Suppressor macrophage (primary cell): ENCODE results near the gene GABBR1.

ENCODE experiments used
- DNase-seq, 4 experiments: peaks; one replicate each; pipeline ENCODE4 v3.0.0-alpha.2; 2020 to 2022

The GABBR1 gene

DNA sequence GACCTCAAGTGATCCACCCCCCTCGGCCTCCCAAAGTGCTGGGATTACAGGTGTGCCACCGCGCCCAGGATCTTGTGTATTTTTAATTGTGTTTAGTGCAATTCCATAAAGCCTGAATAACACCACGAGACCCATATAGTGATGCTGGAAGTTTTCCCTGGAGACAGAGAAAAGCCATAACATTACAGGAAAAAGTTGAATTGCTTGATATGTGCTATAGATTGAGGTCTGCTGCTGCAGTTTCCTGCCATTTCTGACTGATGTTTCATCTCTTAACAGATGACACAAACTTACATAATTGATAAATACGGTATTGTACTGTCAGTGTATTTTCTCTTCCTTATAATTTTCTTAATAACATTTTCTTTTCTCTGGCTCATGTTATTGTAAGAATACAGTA lies 66.1 kb downstream of the GABBR1 start:
- no peak for DNase-seq

DNA sequence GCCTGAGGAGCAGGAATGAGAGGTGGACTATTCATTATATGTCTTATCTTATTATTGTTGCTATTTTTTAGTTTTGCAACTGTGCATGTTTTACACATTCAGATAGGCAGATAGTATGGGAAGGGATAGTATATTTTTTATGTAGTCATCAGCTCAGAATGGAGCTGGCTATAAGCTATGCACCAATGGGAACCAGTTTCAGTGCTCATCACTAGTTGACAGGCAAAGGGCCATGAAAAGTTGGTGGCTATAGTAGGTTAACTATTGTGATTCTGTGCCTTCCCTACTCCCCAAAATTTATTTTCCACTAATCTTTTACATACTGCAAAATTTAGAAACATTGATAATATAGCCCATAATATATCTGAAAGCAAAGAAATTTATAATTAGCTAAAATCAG lies 68.1 kb downstream of the GABBR1 start:
- no peak for DNase-seq

DNA sequence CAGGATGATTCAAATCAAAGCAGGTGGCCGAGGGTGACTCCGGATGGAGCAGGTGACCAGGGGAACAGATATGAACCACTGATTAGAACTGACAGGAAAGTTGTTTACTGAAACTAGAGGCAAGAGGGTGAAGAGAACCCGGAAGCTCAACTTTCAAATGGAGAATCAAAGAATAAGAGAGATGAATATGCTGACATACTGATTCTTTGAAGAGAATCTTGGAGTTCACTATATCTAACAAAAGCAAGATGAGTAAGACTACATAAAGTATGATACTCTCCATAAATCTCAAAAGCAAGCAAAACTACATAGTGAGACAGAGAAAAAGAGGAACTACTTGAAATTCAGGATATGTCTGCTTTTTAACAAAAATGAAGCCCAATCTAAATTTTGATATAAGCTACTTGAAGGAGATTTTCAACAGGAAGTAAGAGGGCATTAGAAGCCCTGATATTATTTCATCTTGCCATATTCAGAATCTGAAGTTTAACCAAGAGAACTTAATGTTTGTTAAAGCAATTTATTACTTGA lies 69.5 kb downstream of the GABBR1 start:
- peak in 2 of 4 experiments; percentile 17 to 22 for DNase-seq

GRCh38 chr6:29561606-29562181 lies 71.3 kb downstream of the GABBR1 start:
- DNase-seq: no peak

GRCh38 chr6:29561091-29561490 lies 71.9 kb downstream of the GABBR1 start:
- no peak for DNase-seq

DNA sequence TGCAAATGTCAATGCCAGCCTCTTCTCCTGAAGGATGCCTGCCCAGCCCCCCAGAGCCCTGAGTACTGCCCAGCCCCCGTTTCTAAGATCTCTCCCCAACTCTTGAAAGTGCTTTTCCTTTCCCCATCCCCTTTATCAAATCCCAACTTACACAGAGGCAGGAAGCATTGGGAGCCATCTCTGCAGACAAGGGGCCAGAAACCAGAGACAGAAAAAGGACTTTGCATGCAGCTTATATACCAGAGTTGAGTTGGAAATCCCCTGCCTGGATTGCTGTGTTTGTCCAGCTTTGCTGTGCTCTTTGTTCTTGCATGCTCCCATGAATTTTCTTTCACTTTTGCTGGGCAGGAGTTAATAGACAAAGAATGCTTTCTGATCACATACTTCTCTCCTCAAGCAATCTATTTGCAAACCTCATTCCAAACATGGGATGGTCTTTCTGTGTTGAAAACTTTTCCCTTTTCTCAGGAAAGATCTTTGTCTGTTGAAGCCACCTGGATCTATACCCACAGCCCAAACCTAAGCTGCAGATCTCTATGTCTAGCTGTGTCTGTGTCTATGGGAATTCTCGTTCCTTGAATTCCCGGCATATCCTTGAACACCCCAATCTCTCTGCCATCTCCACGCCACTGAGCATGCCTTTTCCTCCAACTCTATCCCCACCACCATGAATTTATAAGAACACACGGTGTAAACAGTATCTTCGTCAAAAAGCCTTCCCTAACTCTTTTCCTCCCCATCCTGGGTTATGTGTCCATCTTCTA lies 73.3 kb downstream of the GABBR1 start, which contains the start of gene UBD:
UBD (minus strand) TSS at position 209 of the 764 bp plus-strand sequence; CDS start at position 178, 31 bp downstream.
- no peak for DNase-seq

DNA sequence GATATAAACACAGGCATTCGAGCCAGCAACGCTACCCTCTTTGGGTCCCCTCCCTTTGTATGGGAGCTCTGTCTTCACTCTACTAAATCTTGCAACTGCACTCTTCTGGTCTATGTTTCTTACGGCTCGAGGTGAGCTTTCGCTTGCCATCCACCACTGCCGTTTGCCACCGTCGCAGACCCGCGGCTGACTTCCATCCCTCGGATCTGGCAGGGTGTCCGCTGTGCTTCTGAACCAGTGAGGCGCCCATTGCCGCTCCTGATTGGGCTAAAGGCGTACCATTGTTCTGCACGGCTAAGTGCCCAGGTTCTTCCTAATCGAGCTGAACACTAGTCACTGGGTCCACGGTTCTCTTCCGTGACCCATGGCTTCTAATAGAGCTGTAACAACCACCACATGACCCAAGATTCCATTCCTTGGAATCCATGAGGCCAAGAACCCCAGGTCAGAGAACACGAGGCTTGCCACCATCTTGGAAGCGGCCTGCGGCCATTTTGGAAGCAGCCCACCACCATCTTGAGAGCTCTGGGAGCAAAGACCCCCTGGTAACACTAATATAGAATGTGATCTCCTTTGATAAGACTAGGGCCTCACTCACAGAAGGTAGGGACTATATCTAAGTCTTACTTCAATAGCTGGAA lies 74.4 kb downstream of the GABBR1 start:
- DNase-seq: no peak

GRCh38 chr6:29557320-29557719 lies 75.7 kb downstream of the GABBR1 start:
- no peak for DNase-seq

- DNase-seq: no peak
Measured at GRCh38 chr6:29554764-29555163, 78.2 kb downstream of the GABBR1 start.

- peak; percentile 7 to 52 (median 34) for DNase-seq
Measured at GRCh38 chr6:29553268-29554057, 79.5 kb downstream of the GABBR1 start.

DNA sequence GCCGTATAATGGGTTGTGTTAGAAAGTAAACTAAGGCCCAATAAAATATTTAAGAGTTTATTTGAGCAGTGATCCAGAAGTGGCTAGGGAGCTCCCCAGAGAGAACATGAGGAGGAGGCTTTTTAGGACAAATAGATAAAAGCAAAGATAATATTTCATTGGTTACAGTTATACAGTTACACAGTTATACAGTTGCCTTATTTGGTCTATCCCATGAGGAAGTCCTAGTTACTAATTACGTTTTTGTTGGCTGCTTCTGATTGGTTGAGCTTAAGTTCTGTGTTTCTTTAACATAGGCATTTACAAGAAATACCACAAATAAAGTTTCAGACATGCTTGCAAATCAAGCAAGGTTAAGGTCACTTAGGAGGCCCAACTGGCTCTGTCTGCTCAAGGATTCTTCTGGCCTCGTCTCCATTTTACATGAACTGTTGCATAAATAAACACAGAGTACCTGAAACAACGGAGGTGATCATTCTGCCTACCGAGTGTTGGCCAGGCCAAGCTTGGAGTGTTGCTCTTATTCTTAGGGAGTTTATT lies 80.4 kb downstream of the GABBR1 start:
- DNase-seq: peak; percentile 65 to 79 (median 72)

GRCh38 chr6:29547573-29547972 lies 85.4 kb downstream of the GABBR1 start:
- no peak for DNase-seq

- DNase-seq: no peak
Measured at GRCh38 chr6:29537714-29538403, 95.1 kb downstream of the GABBR1 start.

DNA sequence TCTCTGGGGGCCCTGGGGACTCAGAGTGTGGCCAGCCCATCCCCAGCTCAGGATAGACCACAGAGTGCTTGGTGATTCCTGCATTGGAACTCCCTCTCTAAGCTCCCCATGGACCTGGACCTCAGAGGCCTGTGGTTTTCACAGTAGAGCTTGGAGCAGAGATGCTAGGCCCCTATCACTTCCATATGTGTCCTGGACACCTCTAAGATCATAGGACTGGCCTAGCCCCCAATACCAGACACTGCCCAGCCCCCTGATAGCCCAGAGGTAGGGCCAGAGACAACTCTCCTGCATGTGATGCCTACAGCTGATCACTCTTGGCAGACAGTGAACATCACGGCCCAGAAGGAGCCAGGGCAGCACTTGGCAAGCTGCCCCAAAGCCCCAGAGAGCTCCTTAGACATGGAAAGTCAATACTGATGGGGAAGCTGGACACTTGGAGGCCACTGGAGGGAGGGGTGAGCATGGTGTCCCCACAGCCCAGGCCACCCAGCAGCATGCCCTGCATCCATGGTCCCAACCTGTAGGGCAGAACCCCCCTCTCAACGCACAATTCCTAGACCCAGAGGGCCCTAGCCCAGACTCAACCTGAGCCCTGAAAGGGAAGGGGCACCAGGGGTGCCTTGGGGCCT lies 100.5 kb downstream of the GABBR1 start:
- DNase-seq: no peak

GRCh38 chr6:29531668-29532067 lies 101.3 kb downstream of the GABBR1 start:
- no peak for DNase-seq

GRCh38 chr6:29530671-29531310 lies 102.2 kb downstream of the GABBR1 start:
- DNase-seq: no peak

- no peak for DNase-seq
Measured at GRCh38 chr6:29529956-29530355, 103.0 kb downstream of the GABBR1 start.

DNA sequence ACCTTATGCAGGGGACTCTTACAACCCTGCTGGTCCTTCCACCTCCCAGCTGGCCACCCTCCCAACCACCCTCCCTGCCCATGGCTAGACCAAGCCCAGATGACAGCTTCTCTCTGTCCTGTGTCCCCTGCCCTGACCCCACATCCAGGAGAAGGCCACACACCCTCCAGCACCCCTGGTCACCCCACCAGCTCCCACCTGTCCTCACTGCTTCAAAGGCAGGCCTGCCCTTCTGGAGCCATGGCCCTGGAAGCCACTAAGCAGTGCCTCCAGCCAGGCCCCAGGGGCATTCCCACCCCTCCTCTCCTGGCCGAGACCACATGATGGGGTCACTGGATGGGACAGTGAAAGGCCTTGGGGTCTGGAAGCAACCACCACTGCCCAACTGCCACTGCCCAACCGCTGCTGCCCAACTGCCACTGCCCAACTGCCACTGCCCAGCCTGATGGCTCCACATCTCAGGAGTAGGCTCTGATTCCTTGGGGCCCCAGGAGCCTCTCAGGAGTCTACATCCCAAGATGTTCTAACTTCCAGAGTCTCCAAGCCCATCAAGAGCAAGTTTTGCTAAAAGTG lies 103.9 kb downstream of the GABBR1 start:
- DNase-seq: no peak

DNA sequence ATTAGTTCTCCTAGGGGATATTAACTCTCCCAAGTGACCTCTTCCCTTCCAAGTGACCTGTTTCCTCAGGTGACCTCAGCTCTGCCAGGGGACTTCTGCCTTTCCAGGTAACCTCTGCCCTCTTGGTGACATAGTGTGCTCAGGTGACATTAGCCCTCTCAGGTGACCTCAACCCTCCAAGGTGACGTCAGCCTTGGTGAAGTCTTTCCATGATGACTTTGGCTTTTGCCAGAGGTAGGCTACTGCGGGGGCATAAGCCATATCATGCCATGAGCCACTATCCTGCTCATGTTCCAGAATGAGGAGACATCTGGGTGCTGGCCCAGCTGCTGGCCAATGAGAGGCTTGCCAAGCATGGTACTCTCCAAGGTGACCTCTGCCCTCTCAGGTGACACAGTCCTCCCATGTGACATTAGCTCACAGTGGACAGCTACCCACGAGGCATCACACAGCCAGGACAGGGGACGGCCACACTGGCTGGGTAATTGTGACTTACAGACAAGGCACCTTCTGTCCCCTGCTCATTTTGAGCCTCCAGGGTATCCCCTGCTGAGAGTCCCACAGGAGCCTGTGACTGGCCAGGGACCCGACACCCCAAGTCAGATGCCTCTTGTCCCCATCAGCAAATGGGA lies 104.6 kb downstream of the GABBR1 start:
- DNase-seq: no peak

DNA sequence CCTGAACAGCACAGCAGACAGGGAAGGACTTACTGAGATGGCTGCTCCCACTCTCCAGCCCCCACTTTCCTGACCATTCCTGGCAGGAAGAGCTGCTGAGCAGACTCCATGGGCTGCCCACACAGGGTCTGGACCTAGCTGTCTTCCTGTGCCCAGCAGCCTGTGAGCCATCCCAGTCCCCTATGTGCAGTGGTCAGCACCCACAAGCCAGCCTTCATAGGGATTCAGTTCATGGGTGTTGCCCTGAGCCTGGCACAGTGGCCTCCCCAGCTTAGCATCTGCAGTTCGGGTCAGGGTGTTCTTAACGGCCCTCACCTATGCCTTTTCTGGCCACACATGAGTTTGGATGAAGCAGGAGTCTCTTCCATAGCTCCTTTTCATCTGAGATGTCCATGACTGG lies 105.4 kb downstream of the GABBR1 start:
- no peak for DNase-seq
